ENCODE measurements around the gene MYD88. TPM values are rescaled to one million over a fixed set of nuclear protein-coding genes. Genes with fewer than 3 reads are reported as not detected.

MYD88 gene
- total RNA-seq, 1 donor from 2014 or later = 47.3 TPM

GRCh38 chr3:38114052-38114874 is 24.2 kb upstream of the MYD88 start:
- H3K4me3 ChIP-seq (ENCODE audit: low read depth, low read length) = no peak overlapping the region
- TF ChIP-seq CTCF (conservative IDR thresholded peaks at IDR 0.05; ENCODE audit: low read depth, low read length) = no peak
- DNase-seq (ENCODE audit: low read depth) = no peak

GRCh38 chr3:38114875-38115644 is 23.4 kb upstream of the MYD88 start:
- H3K4me3 ChIP-seq (ENCODE audit: low read depth, low read length) = no peak overlapping the region
- TF ChIP-seq CTCF (conservative IDR thresholded peaks at IDR 0.05; ENCODE audit: low read depth, low read length) = no peak
- DNase-seq (ENCODE audit: low read depth) = no peak

- no peak for DNase-seq (ENCODE audit: low read depth)
- no peak overlapping the region for H3K4me3 ChIP-seq (ENCODE audit: low read depth, low read length)
- TF ChIP-seq CTCF (conservative IDR thresholded peaks at IDR 0.05; ENCODE audit: low read depth, low read length) = no peak
Observed at GRCh38 chr3:38115645-38116427, 22.6 kb upstream of the MYD88 start.

GRCh38 chr3:38116471-38117162 is 21.8 kb upstream of the MYD88 start:
- DNase-seq (ENCODE audit: low read depth) = no peak
- no peak overlapping the region for H3K4me3 ChIP-seq (ENCODE audit: low read depth, low read length)

GRCh38 chr3:38117163-38117716 is 21.2 kb upstream of the MYD88 start:
- no peak overlapping the region for H3K4me3 ChIP-seq (ENCODE audit: low read depth, low read length)
- DNase-seq (ENCODE audit: low read depth) = no peak
- TF ChIP-seq CTCF (conservative IDR thresholded peaks at IDR 0.05; ENCODE audit: low read depth, low read length) = peak; percentile 48

More at GRCh38 chr3:38116471-38117162, 21.8 kb upstream of the MYD88 start:
- TF ChIP-seq CTCF (conservative IDR thresholded peaks at IDR 0.05; ENCODE audit: low read depth, low read length) = no peak

Measured in epithelial cell of proximal tubule (primary cell).